NCI-H2029 (cell line): ENCODE measurements around the gene UBA52.
A peak's percentile ranks its signal among the peaks of the same experiment; 100 is the strongest.
"Not testable (repeated sequence)": the region's sequence is repeated elsewhere in the genome, so short reads cannot be mapped to it uniquely, and the experiment has no call there.

ENCODE experiments used
- DNase-seq: peaks from one replicate; lab custom pipeline; 2025; lab: John Stamatoyannopoulos, UW

Gene UBA52

GRCh38 chr19:18571564-18572344 lies at the start of gene UBA52:
Gene UBA52, plus strand, starts transcription at chr19:18571857. Its CDS starts 1,444 bp downstream, at chr19:18573301.
- peak; percentile 97 for DNase-seq

GRCh38 chr19:18522124-18522861 lies 49.4 kb upstream of the UBA52 start:
- peak; percentile 100 for DNase-seq

GRCh38 chr19:18522862-18523440 lies 48.7 kb upstream of the UBA52 start:
- not testable (repeated sequence) for DNase-seq

- no peak for DNase-seq
Observed at GRCh38 chr19:18523841-18524240, 47.8 kb upstream of the UBA52 start.

GRCh38 chr19:18526316-18526715 lies 45.3 kb upstream of the UBA52 start:
- DNase-seq, result no peak

- DNase-seq, result no peak
Observed at GRCh38 chr19:18529782-18530181, 41.9 kb upstream of the UBA52 start.

GRCh38 chr19:18531485-18531884 lies 40.2 kb upstream of the UBA52 start:
- DNase-seq, result no peak

GRCh38 chr19:18532168-18532890 lies 39.3 kb upstream of the UBA52 start:
- DNase-seq, result no peak

- DNase-seq, result no peak
Observed at GRCh38 chr19:18533058-18533457, 38.6 kb upstream of the UBA52 start.

- no peak for DNase-seq
Observed at GRCh38 chr19:18536475-18536874, 35.2 kb upstream of the UBA52 start.

GRCh38 chr19:18537431-18537830 lies 34.2 kb upstream of the UBA52 start:
- DNase-seq, result no peak

- no peak for DNase-seq
Observed at GRCh38 chr19:18538115-18538514, 33.5 kb upstream of the UBA52 start.

GRCh38 chr19:18539372-18539771 lies 32.3 kb upstream of the UBA52 start:
- no peak for DNase-seq

- DNase-seq, result not testable (repeated sequence)
Observed at GRCh38 chr19:18540200-18540599, 31.5 kb upstream of the UBA52 start.

GRCh38 chr19:18541258-18541991 lies 30.2 kb upstream of the UBA52 start:
- no peak for DNase-seq

- DNase-seq, result no peak
Observed at GRCh38 chr19:18541992-18542940, 29.4 kb upstream of the UBA52 start.

- DNase-seq, result peak; percentile 85
Observed at GRCh38 chr19:18542941-18543813, 28.5 kb upstream of the UBA52 start, which contains the start of gene FKBP8. Gene FKBP8, minus strand, starts transcription at chr19:18543573. Its CDS starts 1,603 bp downstream, at chr19:18541970.

- DNase-seq, result peak; percentile 68
Observed at GRCh38 chr19:18543814-18544475, 27.7 kb upstream of the UBA52 start.

GRCh38 chr19:18551631-18552030 lies 20.0 kb upstream of the UBA52 start:
- DNase-seq, result no peak
